Dermis microvascular lymphatic vessel endothelial cell (primary cell): Measurements from ENCODE around the gene STIMATE. TPM values are rescaled to one million over a fixed set of nuclear protein-coding genes. Genes with fewer than 3 reads are reported as not detected.

Experiments used
- DNase-seq, 2 donors: peaks; one replicate each; pipeline versions ENCODE4 v3.0.0 to v3.0.0-alpha.2; 2010; ENCODE audit warnings: low read depth in 2 of 2
- total RNA-seq: library from RNA; depleted of rRNA; stranded (reverse); fragments of >200 nt; gene quantifications from 2 replicates; pipeline ENCODE4 v1.2.1, GENCODE V29; 2014

STIMATE gene
- total RNA-seq, 1 donor from 2014 or later: 8.0 TPM

GRCh38 chr3:52819936-52820335 lies 77.4 kb downstream of the STIMATE start:
- DNase-seq: no peak

GRCh38 chr3:52817860-52818259 lies 79.5 kb downstream of the STIMATE start:
- no peak for DNase-seq

- DNase-seq: no peak
Measured at GRCh38 chr3:52817221-52817620, 80.1 kb downstream of the STIMATE start.

- DNase-seq: no peak
Measured at GRCh38 chr3:52816654-52817053, 80.7 kb downstream of the STIMATE start.

GRCh38 chr3:52816199-52816598 lies 81.1 kb downstream of the STIMATE start:
- no peak for DNase-seq

GRCh38 chr3:52813810-52814209 lies 83.5 kb downstream of the STIMATE start:
- DNase-seq: no peak

GRCh38 chr3:52811452-52812011 lies 85.8 kb downstream of the STIMATE start:
- DNase-seq: no peak

- DNase-seq: no peak
Measured at GRCh38 chr3:52810923-52811322, 86.4 kb downstream of the STIMATE start.

GRCh38 chr3:52809662-52810377 lies 87.5 kb downstream of the STIMATE start:
- DNase-seq: peak in 1 of 2 donors; percentile 11

- no peak for DNase-seq
Measured at GRCh38 chr3:52809149-52809548, 88.2 kb downstream of the STIMATE start.

- no peak for DNase-seq
Measured at GRCh38 chr3:52805270-52806039, 91.9 kb downstream of the STIMATE start.

- DNase-seq: no peak
Measured at GRCh38 chr3:52801839-52802238, 95.5 kb downstream of the STIMATE start.

- no peak for DNase-seq
Measured at GRCh38 chr3:52800079-52800478, 97.3 kb downstream of the STIMATE start.

GRCh38 chr3:52798978-52799476 lies 98.3 kb downstream of the STIMATE start:
- peak; percentile 6 to 39 for DNase-seq

GRCh38 chr3:52798376-52798977 lies 98.9 kb downstream of the STIMATE start:
- DNase-seq: no peak

GRCh38 chr3:52796411-52796810 lies 100.9 kb downstream of the STIMATE start:
- no peak for DNase-seq

- no peak for DNase-seq
Measured at GRCh38 chr3:52795298-52795900, 101.9 kb downstream of the STIMATE start.

GRCh38 chr3:52794612-52795099 lies 102.7 kb downstream of the STIMATE start, which contains the start of gene ITIH3:
TSS of gene ITIH3 (plus strand) at chr3:52794796. CDS start at chr3:52794804, 8 bp downstream.
- no peak for DNase-seq

GRCh38 chr3:52793702-52794611 lies 103.4 kb downstream of the STIMATE start:
- no peak for DNase-seq
